ENCODE data around the gene GMCL2. TPM values are rescaled to one million over a fixed set of nuclear protein-coding genes. Genes with fewer than 3 reads are reported as not detected.

Gene GMCL2
- total and polyA plus RNA-seq, 9 of the 15 experiments (the other 6 are each of a cell fraction or from before 2014, with no cell fraction given) = 0.04 TPM; not detected in 8

- TF ChIP-seq MAX (CRISPR knock-in tag; IDR thresholded peaks at IDR 0.05) (peak; percentile 39; the same call in 1 of the 2 replicates), KHSRP (IDR thresholded peaks at IDR 0.05) (no peak), IRF2 (CRISPR knock-in tag; IDR thresholded peaks at IDR 0.05) (no peak), ZNF23 (CRISPR knock-in tag; IDR thresholded peaks at IDR 0.05) (no peak), ZNF699 (CRISPR knock-in tag; IDR thresholded peaks at IDR 0.05; ENCODE audit: insufficient replicate concordance) (no peak), SMAD3 (CRISPR knock-in tag; conservative IDR thresholded peaks at IDR 0.05) (no peak), ZNF134 (CRISPR knock-in tag; conservative IDR thresholded peaks at IDR 0.05) (peak; percentile 65; the same call in 1 of the 2 replicates), USF2 (CRISPR knock-in tag; IDR thresholded peaks at IDR 0.05) (no peak), STAT6 (CRISPR knock-in tag; IDR thresholded peaks at IDR 0.05) (no peak), ZNF347 (CRISPR knock-in tag; IDR thresholded peaks at IDR 0.05; ENCODE audit: low read depth) (no peak), ZC3H8 (IDR thresholded peaks at IDR 0.05) (no peak), TSHZ1 (CRISPR knock-in tag; IDR thresholded peaks at IDR 0.05) (no peak), WHSC1 (IDR thresholded peaks at IDR 0.05; ENCODE audit: low read length) (no peak), EP400 (IDR thresholded peaks at IDR 0.05) (peak; percentile 39; the same call in 1 of the 2 replicates), SIRT6 (IDR thresholded peaks at IDR 0.05; ENCODE audit: low read depth, low read length) (no peak), RB1 (IDR thresholded peaks at IDR 0.05; ENCODE audit: low read depth) (0 out of 2 replicates have a peak, but pooled peaks have one; percentile 36), DEAF1 (CRISPR knock-in tag; IDR thresholded peaks at IDR 0.05) (no peak)
Measured at GRCh38 chr5:178232124-178232919, 45.2 kb upstream of the GMCL2 start, which contains the start of gene PHYKPL (continued).

Data from K562 (cell line).